ENCODE measurements around the gene KRTAP1-4.
"Not testable (repeated sequence)": the region's sequence is repeated elsewhere in the genome, so short reads cannot be mapped to it uniquely, and the experiment has no call there.

Gene KRTAP1-4

GRCh38 chr17:41046735-41047465, 16.9 kb upstream of the KRTAP1-4 start, which contains the start of gene KRTAP2-1:
TSS of gene KRTAP2-1 (minus strand) at chr17:41047316. CDS start at chr17:41047267, 49 bp downstream.
- not testable (repeated sequence) for DNase-seq

GRCh38 chr17:41042953-41043352, 13.0 kb upstream of the KRTAP1-4 start:
- DNase-seq, result no peak

- not testable (repeated sequence) for DNase-seq
Measured at GRCh38 chr17:41040783-41041571, 11.0 kb upstream of the KRTAP1-4 start, which contains the start of gene KRTAP1-1. TSS of gene KRTAP1-1 (minus strand) at chr17:41041450. CDS start at chr17:41041397, 53 bp downstream.

- no peak for DNase-seq
Measured at GRCh38 chr17:41037853-41038350, 7.9 kb upstream of the KRTAP1-4 start.

GRCh38 chr17:41034346-41034935, 4.4 kb upstream of the KRTAP1-4 start, which contains the start of gene KRTAP1-3:
TSS of gene KRTAP1-3 (minus strand) at chr17:41034874. CDS start at chr17:41034821, 53 bp downstream.
- not testable (repeated sequence) for DNase-seq

GRCh38 chr17:41026715-41027471, 3.1 kb downstream of the KRTAP1-4 start, which contains the start of gene KRTAP1-5:
TSS of gene KRTAP1-5 (minus strand) at chr17:41027208. CDS start at chr17:41027155, 53 bp downstream.
- no peak for DNase-seq

GRCh38 chr17:41024697-41025096, 5.3 kb downstream of the KRTAP1-4 start:
- DNase-seq, result no peak

- no peak for DNase-seq
Measured at GRCh38 chr17:41020336-41020735, 9.7 kb downstream of the KRTAP1-4 start.

- no peak for DNase-seq
Measured at GRCh38 chr17:41019415-41019814, 10.6 kb downstream of the KRTAP1-4 start.

GRCh38 chr17:41018541-41018940, 11.5 kb downstream of the KRTAP1-4 start:
- no peak for DNase-seq

GRCh38 chr17:41016578-41017215, 13.3 kb downstream of the KRTAP1-4 start:
- no peak for DNase-seq

GRCh38 chr17:41015454-41015853, 14.5 kb downstream of the KRTAP1-4 start:
- no peak for DNase-seq

GRCh38 chr17:41013606-41014005, 16.4 kb downstream of the KRTAP1-4 start:
- no peak for DNase-seq

GRCh38 chr17:41013181-41013580, 16.8 kb downstream of the KRTAP1-4 start:
- DNase-seq, result no peak

GRCh38 chr17:41012326-41013120, 17.5 kb downstream of the KRTAP1-4 start:
- DNase-seq, result no peak

- no peak for DNase-seq
Measured at GRCh38 chr17:41010441-41010840, 19.6 kb downstream of the KRTAP1-4 start.

GRCh38 chr17:41009936-41010335, 20.1 kb downstream of the KRTAP1-4 start:
- DNase-seq, result no peak

GRCh38 chr17:41009301-41009760, 20.7 kb downstream of the KRTAP1-4 start:
- no peak for DNase-seq

GRCh38 chr17:41008811-41009210, 21.2 kb downstream of the KRTAP1-4 start, which contains the start of gene KRTAP3-1:
TSS of gene KRTAP3-1 (minus strand) at chr17:41009128. CDS start at chr17:41009074, 54 bp downstream.
- DNase-seq, result no peak

- no peak for DNase-seq
Measured at GRCh38 chr17:41004397-41004796, 25.6 kb downstream of the KRTAP1-4 start.

GRCh38 chr17:41003926-41004325, 26.1 kb downstream of the KRTAP1-4 start:
- DNase-seq, result no peak

Data from NCI-H1092 treated with DMSO at 0.1 percent for 48 hours (cell line).